NCI-H526 (cell line): ENCODE data around the gene P3H2.
A peak's percentile ranks its signal among the peaks of the same experiment; 100 is the strongest.

Experiments
- DNase-seq, 2 experiments: peaks; one replicate each; lab custom pipeline; 2025; lab: John Stamatoyannopoulos, UW

The P3H2 gene

GRCh38 chr3:190017521-190018288 is 103.0 kb downstream of the P3H2 start:
- peak in 1 of 2 experiments; percentile 26 for DNase-seq

GRCh38 chr3:190016966-190017365 is 103.7 kb downstream of the P3H2 start:
- DNase-seq = no peak

DNA sequence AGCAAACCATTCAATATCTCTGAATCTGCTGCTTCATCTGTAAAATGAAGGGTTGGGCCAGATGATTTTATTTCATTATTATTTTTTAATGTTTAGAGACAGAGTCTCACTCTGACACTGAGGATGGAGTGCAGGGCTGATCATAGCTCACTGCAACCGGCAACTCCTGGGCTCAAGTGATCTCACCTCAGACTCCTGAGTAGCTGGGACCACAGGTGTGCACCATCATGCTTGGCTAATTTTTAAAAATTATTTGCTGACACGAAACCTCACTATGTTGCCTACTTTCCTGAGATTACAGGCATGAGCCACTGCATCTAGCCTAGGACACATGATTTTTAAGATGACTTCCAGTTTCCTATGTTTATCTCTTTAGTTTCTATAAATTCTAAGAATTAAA is 105.8 kb downstream of the P3H2 start:
- no peak for DNase-seq

- DNase-seq = no peak
Measured at GRCh38 chr3:190013943-190014924, 106.5 kb downstream of the P3H2 start.

DNA sequence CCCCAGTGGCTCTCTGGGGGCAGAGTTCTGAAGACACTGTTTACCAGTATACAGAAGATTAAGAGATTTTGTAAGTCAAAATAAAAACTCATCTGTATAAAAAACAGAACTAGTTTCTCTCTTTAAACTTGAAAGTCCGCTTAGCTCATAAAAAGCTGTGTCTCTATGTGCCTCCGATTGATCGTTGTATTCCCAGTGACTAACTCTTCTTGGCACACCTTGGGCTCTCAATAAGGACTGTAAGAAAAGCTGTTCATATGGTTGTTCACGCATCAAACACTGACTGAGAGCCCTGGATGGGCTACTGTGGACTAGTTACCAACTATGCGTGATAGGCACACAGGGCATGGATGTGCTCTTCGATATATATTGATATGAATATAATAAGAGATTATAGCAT is 107.9 kb downstream of the P3H2 start:
- DNase-seq = no peak

DNA sequence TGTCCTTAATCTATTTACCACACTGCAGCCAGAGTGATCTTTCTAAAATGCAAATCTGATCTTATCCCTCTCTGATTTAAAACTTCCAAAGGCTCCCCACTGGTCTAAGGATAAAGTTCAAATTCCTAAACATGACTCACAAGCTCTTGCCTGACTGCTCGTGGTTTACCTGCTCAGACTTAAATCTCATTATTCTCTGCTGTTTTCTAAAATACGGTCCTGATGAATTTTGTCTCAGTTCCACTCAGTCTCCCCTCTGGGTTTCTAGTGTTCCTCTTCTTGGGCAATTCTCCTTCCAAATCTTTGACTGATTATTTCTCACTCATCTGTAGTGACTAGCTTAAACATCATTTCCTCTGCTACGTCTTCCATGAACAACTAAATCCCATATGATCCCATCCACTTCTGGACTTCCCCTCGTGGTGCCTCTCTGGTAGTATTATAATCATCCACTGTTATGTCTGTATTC is 108.3 kb downstream of the P3H2 start:
- no peak for DNase-seq

DNA sequence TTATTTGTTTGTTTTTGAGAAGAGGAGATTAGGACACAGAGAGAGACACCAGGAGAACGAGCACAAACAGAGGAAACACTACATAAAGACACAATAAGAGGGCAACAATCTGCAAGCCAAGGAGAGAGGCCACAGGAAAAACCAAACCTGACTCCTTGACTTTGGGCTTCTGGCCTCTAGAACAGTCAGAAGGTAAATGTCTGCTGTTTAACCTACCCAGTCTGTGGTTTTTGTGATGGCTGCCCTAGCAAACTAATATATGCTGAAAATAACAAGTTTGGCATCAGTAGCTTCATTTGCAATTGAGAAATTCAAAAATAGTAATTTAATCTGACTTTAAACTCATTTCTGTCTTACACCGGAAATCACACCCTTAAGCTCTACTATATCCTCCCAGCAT is 110.2 kb downstream of the P3H2 start:
- DNase-seq = no peak

DNA sequence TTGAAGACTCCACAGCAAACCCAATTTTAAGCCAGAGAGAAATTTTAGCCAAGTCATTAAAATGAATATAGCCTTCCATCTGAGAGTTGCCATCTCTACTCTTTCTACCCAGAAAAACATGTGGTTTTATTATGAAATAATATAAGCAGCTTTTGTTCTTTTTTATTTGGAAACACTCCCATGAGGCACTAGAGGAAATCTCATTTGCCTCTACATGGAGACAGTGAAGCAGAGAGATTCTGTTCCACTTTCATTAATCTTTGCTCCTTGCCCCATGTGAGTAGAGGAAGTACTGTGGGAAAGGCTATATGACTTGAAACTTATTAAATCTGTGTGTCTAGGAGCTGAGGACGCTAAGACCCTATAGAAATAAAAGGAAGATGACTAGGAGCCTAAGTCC is 111.1 kb downstream of the P3H2 start:
- DNase-seq = no peak

- DNase-seq = no peak
Measured at GRCh38 chr3:190008432-190008831, 112.3 kb downstream of the P3H2 start.

DNA sequence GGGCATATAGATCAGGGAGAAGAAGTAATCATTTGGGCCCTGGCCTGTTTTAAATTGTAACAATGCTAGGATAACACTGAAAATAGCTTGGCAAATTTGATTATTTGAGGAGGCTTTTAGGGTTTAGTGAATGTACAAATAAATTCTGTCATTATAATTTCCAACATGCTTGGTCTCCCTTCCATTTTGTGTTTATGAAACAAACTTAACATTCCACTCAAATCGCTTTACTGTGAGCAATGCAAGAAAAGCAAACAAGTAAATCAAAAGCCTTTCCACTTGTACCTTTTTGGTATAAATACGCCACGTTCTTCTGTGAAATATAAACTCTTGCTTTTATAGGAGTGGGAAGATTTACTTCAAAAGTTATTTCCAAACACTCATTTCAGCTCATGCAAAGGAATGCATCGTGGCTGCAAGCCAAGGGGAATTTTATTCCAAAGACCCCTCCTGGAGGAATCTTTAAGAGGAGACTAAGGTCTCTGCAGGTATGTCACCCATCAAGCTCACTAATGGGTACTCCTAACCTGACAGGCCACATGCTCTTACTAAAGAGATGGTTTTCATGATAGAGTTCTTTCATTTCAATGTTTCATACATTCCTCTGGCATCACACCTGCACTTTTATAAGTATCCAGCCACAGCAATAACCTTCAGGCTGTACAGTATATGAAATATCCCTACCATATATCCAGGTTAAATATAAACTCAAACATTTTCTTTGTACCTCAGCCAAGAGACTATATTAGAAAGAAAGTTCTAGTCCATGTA is 115.2 kb downstream of the P3H2 start:
- DNase-seq = no peak

- DNase-seq = no peak
Measured at GRCh38 chr3:190004656-190005055, 116.0 kb downstream of the P3H2 start.

DNA sequence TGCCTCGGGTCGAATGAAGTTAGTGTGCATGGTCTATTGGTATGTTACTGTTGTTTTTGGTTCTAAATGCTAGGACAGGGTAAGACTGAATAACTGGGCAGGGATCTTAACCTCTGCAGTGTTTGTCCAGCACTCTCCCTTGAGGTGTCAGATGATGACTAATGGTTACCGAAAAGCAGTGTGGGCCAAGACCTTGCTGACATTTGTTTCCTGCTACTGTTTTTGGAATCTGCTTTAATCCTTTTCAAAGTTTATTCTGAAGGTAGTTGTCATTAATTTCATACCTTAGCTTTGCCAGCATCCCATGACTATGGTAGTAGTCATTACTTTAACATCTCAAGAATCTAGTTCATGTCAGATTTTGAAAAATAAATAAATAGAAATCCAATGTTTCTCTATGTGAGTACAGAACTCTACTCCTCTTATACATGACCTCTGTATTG is 117.0 kb downstream of the P3H2 start:
- DNase-seq = no peak

DNA sequence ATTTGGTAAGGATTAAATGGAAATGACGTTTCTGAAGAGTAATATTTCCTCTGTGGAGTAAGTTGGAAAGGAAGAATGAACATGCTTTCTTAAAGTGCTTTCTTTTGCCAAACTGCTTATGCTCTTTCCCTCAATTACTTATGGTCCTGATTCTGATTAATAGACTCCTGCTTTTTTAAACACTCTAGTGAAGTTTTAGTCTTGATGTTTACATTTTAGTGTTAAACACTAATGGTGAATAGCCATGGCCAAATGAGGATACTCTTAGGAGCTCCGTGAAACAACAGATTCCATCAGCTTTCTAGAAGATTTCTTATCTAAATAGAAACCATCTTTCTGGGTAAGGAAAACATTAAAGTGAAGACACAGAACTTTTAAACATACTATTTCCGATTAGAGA is 117.6 kb downstream of the P3H2 start:
- no peak for DNase-seq

DNA sequence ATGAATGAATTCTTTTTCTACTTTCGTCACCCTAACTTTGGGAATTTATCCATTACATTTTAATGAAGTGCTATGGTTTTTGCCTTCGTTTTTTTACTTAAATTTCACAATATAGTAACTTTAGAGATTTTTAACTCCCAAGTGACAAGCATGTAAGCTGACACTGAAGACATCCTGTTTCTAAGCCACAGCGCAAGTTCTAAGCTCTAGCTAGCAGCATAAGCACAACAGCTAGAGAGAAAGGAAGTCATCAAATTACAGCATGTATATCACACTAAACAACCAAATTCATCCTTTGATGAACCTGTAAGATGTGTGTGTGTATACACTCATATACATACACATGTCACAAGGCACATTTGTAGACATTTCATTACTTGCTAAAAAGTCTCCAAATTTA is 119.3 kb downstream of the P3H2 start:
- DNase-seq = no peak

- DNase-seq = no peak
Measured at GRCh38 chr3:190000861-190001196, 119.9 kb downstream of the P3H2 start.

DNA sequence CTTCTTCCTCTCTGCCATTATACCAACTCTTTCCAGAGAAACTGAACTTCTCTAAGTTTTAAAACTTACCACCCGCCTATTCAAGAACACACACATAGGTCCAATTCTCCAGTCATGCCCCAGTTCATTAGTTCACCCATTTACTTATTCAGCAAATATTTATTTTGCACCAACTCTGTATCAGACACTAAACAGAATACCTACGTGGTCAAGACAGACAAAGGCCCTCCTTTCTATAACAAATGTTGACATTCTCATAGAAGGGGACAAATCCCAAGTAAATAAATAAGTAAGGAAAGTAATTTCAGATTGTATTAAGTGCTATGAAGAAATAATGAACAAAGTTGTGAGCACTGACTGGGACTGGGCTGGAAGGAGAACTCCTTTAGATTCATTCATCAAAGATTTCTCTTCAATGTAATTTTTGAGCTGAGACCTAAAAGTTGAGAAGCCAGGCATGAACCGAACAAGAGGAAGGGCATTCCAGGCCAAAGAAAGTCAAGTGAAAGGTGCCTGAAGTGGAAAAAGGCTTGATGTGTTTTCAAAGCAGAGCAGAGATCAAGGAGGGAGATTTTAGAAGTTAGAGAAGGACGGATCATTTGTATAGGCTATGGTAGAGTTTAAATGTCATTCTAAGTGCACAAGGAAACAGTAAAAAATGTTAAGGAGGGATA is 120.4 kb downstream of the P3H2 start:
- no peak for DNase-seq

GRCh38 chr3:189999718-190000117 is 121.0 kb downstream of the P3H2 start:
- DNase-seq = no peak

GRCh38 chr3:189995129-189995528 is 125.6 kb downstream of the P3H2 start:
- no peak for DNase-seq

GRCh38 chr3:189990826-189991225 is 129.9 kb downstream of the P3H2 start:
- DNase-seq = no peak

- no peak for DNase-seq
Measured at GRCh38 chr3:189988854-189989253, 131.8 kb downstream of the P3H2 start.

DNA sequence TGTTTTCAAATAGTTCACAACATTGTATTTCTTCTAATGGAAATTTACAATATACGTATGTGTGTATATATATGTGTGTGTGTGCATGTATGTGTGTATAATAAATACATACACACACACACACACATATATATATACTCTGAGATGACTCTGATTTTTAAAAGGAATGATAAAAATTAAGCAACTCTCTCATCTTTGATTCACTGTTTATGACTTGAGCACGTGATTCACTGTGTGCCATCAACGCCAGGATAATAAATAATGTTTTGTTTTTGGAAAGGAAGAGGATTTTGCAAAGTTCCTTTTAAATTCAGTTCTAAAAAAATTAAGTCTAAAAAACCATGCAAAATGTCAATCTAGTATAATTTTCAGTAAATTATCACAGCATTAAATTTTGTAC is 132.4 kb downstream of the P3H2 start:
- no peak for DNase-seq

GRCh38 chr3:189985948-189986347 is 134.7 kb downstream of the P3H2 start:
- no peak for DNase-seq
